Neural crest cell (in vitro differentiated cells): ENCODE results near the gene ICA1. TPM values are rescaled to one million over a fixed set of nuclear protein-coding genes. Genes with fewer than 3 reads are reported as not detected.
"Not testable (repeated sequence)": the region's sequence is repeated elsewhere in the genome, so short reads cannot be mapped to it uniquely, and the experiment has no call there.

Experiments
- DNase-seq: peaks from one replicate; pipeline ENCODE4 v3.0.0; 2021; ENCODE audit warnings: low read depth, mixed read lengths, low spot score
- H3K27ac Mint-ChIP-seq: one replicate; pipeline ENCODE4 v1.8.0; 2021; ENCODE audit warnings: mild to moderate bottlenecking, mixed read lengths; ENCODE audit not compliant: unreplicated experiment
- H3K27me3 Mint-ChIP-seq: 2 replicates; pipeline ENCODE4 v1.8.0; 2021; ENCODE audit warnings: low read depth, mild to moderate bottlenecking, mixed read lengths
- H3K36me3 Mint-ChIP-seq: 2 replicates; pipeline ENCODE4 v1.8.0; 2021; ENCODE audit warnings: low read depth, mild to moderate bottlenecking, mixed read lengths
- H3K4me1 Mint-ChIP-seq: 2 replicates; pipeline ENCODE4 v1.8.0; 2021; ENCODE audit warnings: mixed read lengths
- H3K4me3 Mint-ChIP-seq: one replicate; pipeline ENCODE4 v1.8.0; 2021; ENCODE audit warnings: mild to moderate bottlenecking, mixed read lengths
- H3K9me3 Mint-ChIP-seq: 2 replicates; pipeline ENCODE4 v1.8.0; 2021; ENCODE audit warnings: mixed read lengths
- CTCF ChIP-seq: fragments of 200-600 bp; sonication (generic); conservative IDR thresholded peaks from 2 replicates; pipeline ENCODE4 v1.5.0; 2021; ENCODE audit warnings: antibody characterized with exemption, mild to moderate bottlenecking
- total RNA-seq: library from RNA; stranded (reverse); gene quantifications from 2 replicates; pipeline ENCODE4 v1.2.1, GENCODE V29; 2021

ICA1 gene
- total RNA-seq, 1 donor from 2014 or later, result 4.2 TPM

- H3K4me3 Mint-ChIP-seq, result no peak overlapping the region
- H3K36me3 Mint-ChIP-seq, result no peaks in the 10 kb centered on the region
- no peak for TF ChIP-seq CTCF
- DNase-seq, result no peak
- no peaks in the 10 kb centered on the region for H3K9me3 Mint-ChIP-seq
- H3K4me1 Mint-ChIP-seq, result no peaks in the 10 kb centered on the region
- H3K27me3 Mint-ChIP-seq, result peaks cover 6% of the 10 kb centered on the region
- H3K27ac Mint-ChIP-seq, result peak overlapping the region; percentile 53
Measured at GRCh38 chr7:8254215-8254614, 7.8 kb downstream of the ICA1 start.

- no peak for DNase-seq
- H3K36me3 Mint-ChIP-seq, result no peaks in the 10 kb centered on the region
- TF ChIP-seq CTCF, result no peak
- H3K4me3 Mint-ChIP-seq, result no peak overlapping the region
- H3K27ac Mint-ChIP-seq, result no peak overlapping the region
- no peaks in the 10 kb centered on the region for H3K4me1 Mint-ChIP-seq
- H3K27me3 Mint-ChIP-seq, result no peaks in the 10 kb centered on the region
- no peaks in the 10 kb centered on the region for H3K9me3 Mint-ChIP-seq
Measured at GRCh38 chr7:8251195-8251594, 10.8 kb downstream of the ICA1 start.

GRCh38 chr7:8250547-8250946 lies 11.4 kb downstream of the ICA1 start:
- no peaks in the 10 kb centered on the region for H3K4me1 Mint-ChIP-seq
- no peaks in the 10 kb centered on the region for H3K27me3 Mint-ChIP-seq
- no peaks in the 10 kb centered on the region for H3K9me3 Mint-ChIP-seq
- H3K27ac Mint-ChIP-seq, result no peak overlapping the region
- no peak overlapping the region for H3K4me3 Mint-ChIP-seq
- H3K36me3 Mint-ChIP-seq, result no peaks in the 10 kb centered on the region
- no peak for DNase-seq
- TF ChIP-seq CTCF, result no peak

- no peak overlapping the region for H3K27ac Mint-ChIP-seq
- no peak for DNase-seq
- no peak for TF ChIP-seq CTCF
- H3K4me1 Mint-ChIP-seq, result no peaks in the 10 kb centered on the region
- H3K4me3 Mint-ChIP-seq, result no peak overlapping the region
- no peaks in the 10 kb centered on the region for H3K9me3 Mint-ChIP-seq
- no peaks in the 10 kb centered on the region for H3K27me3 Mint-ChIP-seq
- H3K36me3 Mint-ChIP-seq, result no peaks in the 10 kb centered on the region
Measured at GRCh38 chr7:8249121-8249520, 12.8 kb downstream of the ICA1 start.

DNA sequence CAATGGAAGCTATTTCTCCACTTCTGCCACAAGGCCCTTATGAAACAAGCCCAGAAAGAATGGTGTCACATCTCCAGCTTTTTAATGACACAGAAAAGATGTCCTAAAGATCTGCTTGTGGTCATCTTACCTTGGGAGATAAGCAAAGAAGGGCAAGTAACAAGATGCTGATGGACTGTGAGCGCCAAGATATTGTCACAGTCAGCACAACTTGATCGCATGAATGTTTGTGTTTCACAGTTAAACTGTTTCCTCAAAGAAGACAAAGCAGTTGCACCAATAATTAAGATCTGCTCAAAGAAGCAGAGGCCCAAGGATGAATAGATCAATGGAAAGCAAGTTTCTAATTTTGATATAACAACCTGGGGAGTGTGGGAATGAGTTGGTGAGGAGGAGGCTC lies 15.9 kb downstream of the ICA1 start:
- Mint-ChIP-seq H3K27me3 (no peaks in the 10 kb centered on the region), H3K9me3 (peaks cover 8% of the 10 kb centered on the region), H3K27ac (no peak overlapping the region), H3K36me3 (peaks cover 7% of the 10 kb centered on the region), H3K4me3 (no peak overlapping the region), H3K4me1 (no peaks in the 10 kb centered on the region)
- no peak for TF ChIP-seq CTCF
- no peak for DNase-seq

GRCh38 chr7:8245032-8245431 lies 16.9 kb downstream of the ICA1 start:
- H3K4me1 Mint-ChIP-seq, H3K27ac Mint-ChIP-seq, H3K4me3 Mint-ChIP-seq, H3K9me3 Mint-ChIP-seq, DNase-seq, H3K27me3 Mint-ChIP-seq: not testable (repeated sequence)
- peaks cover 14% of the 10 kb centered on the region for H3K36me3 Mint-ChIP-seq

DNA sequence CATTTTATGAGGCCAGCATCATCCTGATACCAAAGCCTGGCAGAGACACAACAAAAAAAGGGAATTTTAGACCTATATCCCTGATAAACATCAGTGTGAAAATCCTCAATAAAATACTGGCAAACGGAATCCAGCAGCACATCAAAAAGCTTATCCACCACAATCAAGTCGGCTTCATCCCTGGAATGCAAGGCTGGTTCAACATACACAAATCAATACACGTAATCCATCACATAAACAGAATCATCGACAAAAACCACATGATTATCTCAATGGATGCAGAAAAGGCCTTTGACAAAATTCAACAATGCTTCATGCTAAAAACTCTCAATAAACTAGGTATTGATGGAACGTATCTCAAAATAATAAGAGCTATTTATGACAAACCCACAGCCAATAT lies 18.9 kb downstream of the ICA1 start:
- peaks cover 14% of the 10 kb centered on the region for H3K36me3 Mint-ChIP-seq
- H3K9me3 Mint-ChIP-seq, result peaks cover 12% of the 10 kb centered on the region
- H3K27me3 Mint-ChIP-seq, H3K27ac Mint-ChIP-seq, H3K4me1 Mint-ChIP-seq, H3K4me3 Mint-ChIP-seq, DNase-seq: not testable (repeated sequence)

DNA sequence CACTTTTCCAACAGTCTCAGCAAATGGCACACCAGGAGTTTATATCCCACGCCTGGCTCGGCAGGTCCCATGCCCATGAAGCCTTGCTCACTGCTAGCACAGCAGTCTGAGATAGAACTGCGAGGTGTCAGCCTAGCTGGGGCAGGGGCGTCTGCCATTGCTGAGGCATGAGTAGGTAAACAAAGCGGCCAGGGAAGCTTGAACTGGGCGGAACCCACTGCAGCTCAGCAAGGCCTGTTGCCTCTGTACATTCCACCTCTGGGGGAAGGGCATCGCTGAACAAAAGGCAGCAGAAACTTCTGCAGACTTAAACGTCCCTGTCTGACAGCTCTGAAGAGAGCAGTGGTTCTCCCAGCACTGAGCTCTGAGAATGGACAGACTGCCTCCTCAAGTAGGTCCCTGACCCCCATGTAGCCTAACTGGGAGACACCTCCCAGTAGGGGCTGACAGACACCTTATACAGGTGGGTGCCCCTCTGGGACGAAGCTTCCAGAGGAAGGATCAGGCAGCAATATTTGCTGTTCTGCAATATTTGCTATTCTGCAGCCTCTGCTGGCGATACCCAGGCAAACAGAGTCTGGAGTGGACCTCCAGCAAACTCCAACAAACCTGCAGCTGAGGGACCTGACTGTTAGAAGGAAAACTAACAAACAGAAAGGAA lies 22.1 kb downstream of the ICA1 start:
- H3K4me3 Mint-ChIP-seq, DNase-seq, H3K27me3 Mint-ChIP-seq, H3K4me1 Mint-ChIP-seq, H3K27ac Mint-ChIP-seq: not testable (repeated sequence)
- Mint-ChIP-seq H3K9me3 (peaks cover 12% of the 10 kb centered on the region), H3K36me3 (peaks cover 14% of the 10 kb centered on the region)
